Body of pancreas (tissue), 4 donors: ENCODE results near the gene CMSS1. TPM values are rescaled to one million over a fixed set of nuclear protein-coding genes. Genes with fewer than 3 reads are reported as not detected.

ENCODE experiments used
- ATAC-seq: fragments of 150-250 bp; one replicate; pipeline ENCODE4 v1.9.1; 2016
- DNase-seq, 4 donors: peaks; one replicate each; pipeline ENCODE4 v3.0.0-alpha.2; 2019
- H3K27ac ChIP-seq, 4 donors: fragments of 200-600 bp; sonication (generic); 1 replicate in 3 of 4; 2 replicates in 1 of 4; pipeline versions ENCODE4 v1.5.1 to v1.6.1; 2016 to 2019; ENCODE audit warnings: mild to moderate bottlenecking in 1 of 4, mixed read lengths in 1 of 4, moderate library complexity in 1 of 4
- H3K27me3 ChIP-seq, 2 donors: fragments of 200-600 bp; sonication (generic); one replicate each; pipeline ENCODE4 v1.6.0; 2016; ENCODE audit warnings: mild to moderate bottlenecking in 1 of 2
- H3K36me3 ChIP-seq, 2 donors: fragments of 200-600 bp; sonication (generic); replicated peaks in 1 of 2; 2 replicates each; pipeline ENCODE4 v1.5.1; 2016; ENCODE audit warnings: low read depth in 2 of 2; ENCODE audit not compliant: insufficient read depth in 1 of 2
- H3K4me1 ChIP-seq: fragments of 200-600 bp; sonication (generic); one replicate; pipeline ENCODE4 v1.6.0; 2016
- H3K4me3 ChIP-seq, 2 donors: fragments of 200-600 bp; sonication (generic); 1 replicate in 1 of 2; 2 replicates in 1 of 2; pipeline ENCODE4 v1.5.1; 2016 to 2019
- H3K9me3 ChIP-seq, 3 donors: fragments of 200-600 bp; sonication (generic); 1 replicate in 2 of 3; 2 replicates in 1 of 3; pipeline ENCODE4 v1.5.1; 2016
- POLR2A ChIP-seq, 3 donors: fragments of 450-650 bp; IDR thresholded peaks; one replicate each; pipeline ENCODE4 v1.6.1; 2016; ENCODE audit warnings: antibody characterized with exemption in 3 of 3, mild to moderate bottlenecking in 2 of 3
- WGBS, 2 donors: methylation state at CpG; one replicate each; pipeline ENCODE4 v1.1.5; 2017; 5-methylcytosine and 5-hydroxymethylcytosine counted together
- intact Hi-C: fragments of 100-400 bp; cut with DNase I; formaldehyde crosslinking; loops from one replicate; pipeline ENCODE4 v1.15.1; 2023
- total RNA-seq, 2 donors: library from RNA; depleted of rRNA; stranded (reverse); fragments of >200 nt; gene quantifications; one replicate each; pipeline ENCODE4 v1.1.0, GENCODE V29; 2016
- TF ChIP-seq, protein P1 (sequence below), 7 experiments: fragments of 450-650 bp in 4 of 7; fragments of 200-600 bp in 3 of 7; sonication (generic) in 3 of 7; IDR thresholded peaks; one replicate each; pipeline ENCODE4 v1.5.1; 2016 to 2019; ENCODE audit warnings: antibody characterized with exemption in 7 of 7

CMSS1 gene
- total RNA-seq, 2 donors from 2014 or later, result 3.9 to 21.4 TPM

- Histone ChIP-seq H3K27me3 (no peaks in the 10 kb centered on the region), H3K9me3 (peaks cover 0 to 7% (median 0%) of the 10 kb centered on the region in 3 donors), H3K4me3 (no peak overlapping the region), H3K4me1 (no peaks in the 10 kb centered on the region), H3K27ac (no peak overlapping the region), H3K36me3 (no peaks in the 10 kb centered on the region)
- no peak for DNase-seq
- no peak for ATAC-seq
- WGBS, 2 donors, result 96 to 98% methylated on average over 1 of the region's 1 CpG
- TF ChIP-seq, protein P1, sequence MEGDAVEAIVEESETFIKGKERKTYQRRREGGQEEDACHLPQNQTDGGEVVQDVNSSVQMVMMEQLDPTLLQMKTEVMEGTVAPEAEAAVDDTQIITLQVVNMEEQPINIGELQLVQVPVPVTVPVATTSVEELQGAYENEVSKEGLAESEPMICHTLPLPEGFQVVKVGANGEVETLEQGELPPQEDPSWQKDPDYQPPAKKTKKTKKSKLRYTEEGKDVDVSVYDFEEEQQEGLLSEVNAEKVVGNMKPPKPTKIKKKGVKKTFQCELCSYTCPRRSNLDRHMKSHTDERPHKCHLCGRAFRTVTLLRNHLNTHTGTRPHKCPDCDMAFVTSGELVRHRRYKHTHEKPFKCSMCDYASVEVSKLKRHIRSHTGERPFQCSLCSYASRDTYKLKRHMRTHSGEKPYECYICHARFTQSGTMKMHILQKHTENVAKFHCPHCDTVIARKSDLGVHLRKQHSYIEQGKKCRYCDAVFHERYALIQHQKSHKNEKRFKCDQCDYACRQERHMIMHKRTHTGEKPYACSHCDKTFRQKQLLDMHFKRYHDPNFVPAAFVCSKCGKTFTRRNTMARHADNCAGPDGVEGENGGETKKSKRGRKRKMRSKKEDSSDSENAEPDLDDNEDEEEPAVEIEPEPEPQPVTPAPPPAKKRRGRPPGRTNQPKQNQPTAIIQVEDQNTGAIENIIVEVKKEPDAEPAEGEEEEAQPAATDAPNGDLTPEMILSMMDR (IDR thresholded peaks at IDR 0.05), result no peak
- no peak for TF ChIP-seq POLR2A (IDR thresholded peaks at IDR 0.05)
- intact Hi-C loops, result no loop called here
Measured at GRCh38 chr3:100140976-100141375, 323.3 kb downstream of the CMSS1 start.

DNA sequence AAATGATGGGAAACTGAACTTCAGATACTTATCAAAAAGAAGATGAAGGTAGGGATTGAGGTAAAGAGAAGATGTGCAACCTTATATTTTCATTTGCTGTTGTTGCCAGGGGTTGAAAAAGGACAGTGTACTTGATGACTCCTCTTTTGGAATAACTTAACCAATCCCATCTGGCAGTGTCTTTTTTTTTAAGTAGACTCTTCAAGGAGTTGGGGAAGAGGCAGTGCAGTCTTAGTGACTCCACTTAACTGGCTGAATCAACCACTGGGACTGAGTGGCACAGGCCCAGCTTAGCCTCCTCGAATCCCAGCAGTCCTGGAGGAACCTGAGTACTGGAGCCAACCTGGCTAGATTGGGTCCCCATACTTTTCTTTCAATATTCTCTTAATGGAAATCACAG is 323.9 kb downstream of the CMSS1 start:
- H3K4me1 ChIP-seq, result no peaks in the 10 kb centered on the region
- no peak for DNase-seq
- TF ChIP-seq, protein P1 (IDR thresholded peaks at IDR 0.05), result no peak
- no peak for TF ChIP-seq POLR2A (IDR thresholded peaks at IDR 0.05)
- no peaks in the 10 kb centered on the region for H3K27me3 ChIP-seq
- no peak for ATAC-seq
- no peak overlapping the region for H3K4me3 ChIP-seq
- WGBS, 2 donors, result 71 to 80% methylated on average over 1 of the region's 1 CpG
- intact Hi-C loops, result no loop called here
- no peaks in the 10 kb centered on the region for H3K36me3 ChIP-seq
- peaks cover 0 to 7% (median 0%) of the 10 kb centered on the region in 3 donors for H3K9me3 ChIP-seq
- no peak overlapping the region for H3K27ac ChIP-seq

DNA sequence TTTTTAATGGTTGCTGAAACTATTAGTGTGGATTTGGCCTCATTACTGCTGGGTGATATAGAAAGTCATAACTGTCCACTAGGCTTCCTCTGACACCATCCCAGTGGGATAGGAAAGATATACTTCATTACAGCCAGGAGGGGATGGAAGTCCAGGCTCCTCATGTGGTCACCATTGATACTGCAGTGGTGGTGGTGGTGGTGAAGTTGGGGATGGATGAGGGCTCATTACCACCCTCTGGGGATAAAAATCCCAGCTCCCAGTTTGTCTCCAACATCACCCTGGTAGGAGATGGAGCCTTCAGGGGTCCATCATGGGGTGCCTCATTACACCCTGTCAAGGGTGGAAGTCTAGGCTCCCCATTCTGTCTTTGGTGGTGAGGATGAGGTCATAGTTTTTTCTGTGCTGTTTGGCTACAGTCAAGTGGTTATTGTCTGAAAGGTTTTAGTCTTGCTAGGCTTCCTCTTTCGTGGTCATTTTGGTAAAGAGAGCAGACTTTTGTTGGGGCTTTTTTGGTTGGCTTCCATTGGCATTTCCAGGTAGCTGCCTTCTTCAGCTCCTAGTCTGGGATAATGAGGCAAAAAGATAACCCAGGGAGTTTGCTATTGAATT is 326.7 kb downstream of the CMSS1 start:
- H3K27ac ChIP-seq, result no peak overlapping the region
- no peak for TF ChIP-seq POLR2A (IDR thresholded peaks at IDR 0.05)
- TF ChIP-seq, protein P1 (IDR thresholded peaks at IDR 0.05), result no peak
- no peaks in the 10 kb centered on the region for H3K36me3 ChIP-seq
- intact Hi-C loops, result no loop called here
- no peak overlapping the region for H3K4me3 ChIP-seq
- ATAC-seq (no peak), DNase-seq (no peak)
- no peaks in the 10 kb centered on the region for H3K27me3 ChIP-seq
- 88 to 89% methylated on average over 1 of the region's 1 CpG for WGBS, 2 donors
- H3K4me1 ChIP-seq, result no peaks in the 10 kb centered on the region
- peaks cover 0 to 7% (median 0%) of the 10 kb centered on the region in 3 donors for H3K9me3 ChIP-seq

GRCh38 chr3:100149130-100149529 is 331.5 kb downstream of the CMSS1 start:
- WGBS, 2 donors, result 90 to 95% methylated on average over 2 of the region's 2 CpGs
- DNase-seq, result no peak
- no peak overlapping the region for H3K27ac ChIP-seq
- no peak overlapping the region for H3K4me3 ChIP-seq
- intact Hi-C loops, result no loop called here
- TF ChIP-seq, protein P1 (IDR thresholded peaks at IDR 0.05), result no peak
- TF ChIP-seq POLR2A (IDR thresholded peaks at IDR 0.05), result no peak
- no peaks in the 10 kb centered on the region for H3K36me3 ChIP-seq
- no peaks in the 10 kb centered on the region for H3K27me3 ChIP-seq
- H3K4me1 ChIP-seq, result no peaks in the 10 kb centered on the region
- no peak for ATAC-seq
- H3K9me3 ChIP-seq, result no peaks in the 10 kb centered on the region
